H9 (cell line): ENCODE data around the gene FGF3. TPM values are rescaled to one million over a fixed set of nuclear protein-coding genes. Genes with fewer than 3 reads are reported as not detected.

ENCODE experiments used
- DNase-seq: peaks from one replicate; pipeline ENCODE4 v3.0.0-alpha.2; 2017
- H2AFZ ChIP-seq: one replicate; pipeline ENCODE4 v1.6.1; 2013; ENCODE audit warnings: mild to moderate bottlenecking, low read length, control low read depth, moderate library complexity
- H2AK5ac ChIP-seq: 2 replicates; pipeline ENCODE4 v1.6.1; 2013; ENCODE audit warnings: low read length, control low read depth, mixed read lengths; ENCODE audit not compliant: insufficient read length
- H2BK120ac ChIP-seq: one replicate; pipeline ENCODE4 v1.6.1; 2013; ENCODE audit warnings: low read depth, mild to moderate bottlenecking, low read length, control low read depth, inconsistent platforms; ENCODE audit not compliant: poor library complexity, severe bottlenecking
- H2BK12ac ChIP-seq: 2 replicates; pipeline ENCODE4 v1.6.1; 2013; ENCODE audit warnings: low read length, control low read depth, mixed read lengths, low read depth; ENCODE audit not compliant: insufficient read length
- H2BK15ac ChIP-seq: 2 replicates; pipeline ENCODE4 v1.6.1; 2013; ENCODE audit warnings: low read depth, low read length, control low read depth
- H2BK20ac ChIP-seq: one replicate; pipeline ENCODE4 v1.6.1; 2013; ENCODE audit warnings: low read depth, mild to moderate bottlenecking, low read length, control low read depth, inconsistent platforms; ENCODE audit not compliant: poor library complexity, severe bottlenecking
- H2BK5ac ChIP-seq: 2 replicates; pipeline ENCODE4 v1.6.1; 2013; ENCODE audit warnings: low read length, control low read depth, mixed read lengths; ENCODE audit not compliant: insufficient read length
- H3K14ac ChIP-seq: 2 replicates; pipeline ENCODE4 v1.6.1; 2013; ENCODE audit warnings: low read length, control low read depth; ENCODE audit not compliant: insufficient read depth
- H3K18ac ChIP-seq: 2 replicates; pipeline ENCODE4 v1.6.1; 2013; ENCODE audit warnings: low read depth, mild to moderate bottlenecking, mixed read lengths, low read length, control low read depth; ENCODE audit not compliant: insufficient read length
- H3K23ac ChIP-seq: 2 replicates; pipeline ENCODE4 v1.6.1; 2013; ENCODE audit warnings: low read length, control low read depth, mixed read lengths, low read depth; ENCODE audit not compliant: insufficient read length
- H3K23me2 ChIP-seq: 2 replicates; pipeline ENCODE4 v1.6.1; 2013; ENCODE audit warnings: low read depth, mild to moderate bottlenecking, mixed read lengths, low read length, control low read depth; ENCODE audit not compliant: insufficient read length, poor library complexity, severe bottlenecking
- H3K27ac ChIP-seq: 2 replicates; pipeline ENCODE4 v1.5.1; 2013; ENCODE audit warnings: low read length, control low read depth, mixed read lengths, low read depth; ENCODE audit not compliant: insufficient read length
- H3K27me3 ChIP-seq: 2 replicates; pipeline ENCODE4 v1.6.1; 2013; ENCODE audit warnings: low read length, control low read depth, inconsistent platforms; ENCODE audit not compliant: insufficient read depth
- H3K4ac ChIP-seq: 2 replicates; pipeline ENCODE4 v1.6.1; 2013; ENCODE audit warnings: low read depth, mild to moderate bottlenecking, control low read depth, inconsistent platforms, low read length, moderate library complexity
- H3K4me1 ChIP-seq: 2 replicates; pipeline ENCODE4 v1.6.1; 2013; ENCODE audit warnings: low read length, control low read depth, inconsistent platforms; ENCODE audit not compliant: insufficient read depth
- H3K4me2 ChIP-seq: 2 replicates; pipeline ENCODE4 v1.6.1; 2013; ENCODE audit warnings: low read length, control low read depth, mixed read lengths; ENCODE audit not compliant: insufficient read length, insufficient read depth
- H3K56ac ChIP-seq: 2 replicates; pipeline ENCODE4 v1.6.1; 2013; ENCODE audit warnings: low read depth, mild to moderate bottlenecking, mixed read lengths, low read length, control low read depth; ENCODE audit not compliant: insufficient read length
- H3K79me1 ChIP-seq: 2 replicates; pipeline ENCODE4 v1.6.1; 2013; ENCODE audit warnings: low read depth, mild to moderate bottlenecking, moderate library complexity, low read length, control low read depth, inconsistent platforms; ENCODE audit not compliant: insufficient read depth, poor library complexity, severe bottlenecking
- H3K79me2 ChIP-seq: 2 replicates; pipeline ENCODE4 v1.6.1; 2013; ENCODE audit warnings: low read length, control low read depth, inconsistent platforms; ENCODE audit not compliant: insufficient read depth
- H3K9ac ChIP-seq: 2 replicates; pipeline ENCODE4 v1.6.1; 2013; ENCODE audit warnings: low read length, control low read depth, mixed read lengths; ENCODE audit not compliant: insufficient read length; ENCODE audit errors: extremely low read depth
- H3K9me3 ChIP-seq: one replicate; pipeline ENCODE4 v1.6.1; 2013; ENCODE audit warnings: low read depth, low read length, inconsistent platforms; ENCODE audit not compliant: control insufficient read depth
- H3T11ph ChIP-seq: one replicate; pipeline ENCODE4 v1.6.1; 2013; ENCODE audit warnings: mild to moderate bottlenecking, low read length, control low read depth, inconsistent platforms
- H4K20me1 ChIP-seq: one replicate; pipeline ENCODE4 v1.6.1; 2013; ENCODE audit not compliant: control insufficient read depth, insufficient read length, insufficient read depth
- H4K5ac ChIP-seq: 2 replicates; pipeline ENCODE4 v1.6.1; 2013; ENCODE audit warnings: low read depth, mild to moderate bottlenecking, mixed read lengths, low read length, control low read depth; ENCODE audit not compliant: insufficient read length
- H4K8ac ChIP-seq: replicated peaks from 2 replicates; pipeline ENCODE4 v1.6.1; 2013; ENCODE audit warnings: low read length, control low read depth, mixed read lengths, low read depth; ENCODE audit not compliant: insufficient read length
- H4K91ac ChIP-seq: 2 replicates; pipeline ENCODE4 v1.6.1; 2013; ENCODE audit warnings: low read depth, mild to moderate bottlenecking, moderate library complexity, mixed read lengths, low read length, control low read depth; ENCODE audit not compliant: insufficient read length
- H3K27ac Mint-ChIP-seq, 3 experiments: 2 replicates in 2 of 3; 3 replicates in 1 of 3; pipeline ENCODE4 v1.8.0; 2020 to 2021; ENCODE audit warnings: mixed read lengths in 3 of 3, mild to moderate bottlenecking in 1 of 3, moderate library complexity in 1 of 3
- H3K27me3 Mint-ChIP-seq: 2 replicates; pipeline ENCODE4 v1.8.0; 2021; ENCODE audit warnings: low read depth, mild to moderate bottlenecking, moderate library complexity, mixed read lengths
- H3K36me3 Mint-ChIP-seq, 3 experiments: 2 replicates in 2 of 3; 3 replicates in 1 of 3; pipeline ENCODE4 v1.8.0; 2020 to 2021; ENCODE audit warnings: low read depth in 3 of 3, mixed read lengths in 3 of 3; ENCODE audit not compliant: insufficient read depth in 1 of 3
- H3K4me1 Mint-ChIP-seq, 2 experiments: 2 replicates each; pipeline ENCODE4 v1.8.0; 2020; ENCODE audit warnings: mixed read lengths in 2 of 2
- H3K4me3 Mint-ChIP-seq, 2 experiments: 2 replicates in 1 of 2; 3 replicates in 1 of 2; pipeline ENCODE4 v1.8.0; 2020 to 2021; ENCODE audit warnings: mild to moderate bottlenecking in 2 of 2, mixed read lengths in 2 of 2, moderate library complexity in 1 of 2
- H3K9me3 Mint-ChIP-seq, 2 experiments: 2 replicates in 1 of 2; 3 replicates in 1 of 2; pipeline ENCODE4 v1.8.0; 2020; ENCODE audit warnings: mild to moderate bottlenecking in 2 of 2, mixed read lengths in 2 of 2, moderate library complexity in 1 of 2
- CTCF ChIP-seq: fragments of 200-600 bp; sonication (generic); conservative IDR thresholded peaks from 3 replicates; pipeline ENCODE4 v1.8.0; 2021; ENCODE audit warnings: antibody characterized with exemption, mild to moderate bottlenecking
- WGBS: extraction: QIAGEN DNeasy Blood & Tissue Kit; methylation state at CpG from one replicate; pipeline ENCODE4 v1.1.7; 2013; ENCODE audit warnings: missing lambda C conversion rate, low lambda C conversion rate, mixed read lengths; ENCODE audit not compliant: insufficient read length; ENCODE audit errors: extremely low coverage; 5-methylcytosine and 5-hydroxymethylcytosine counted together
- total RNA-seq: library from RNA; stranded (reverse); gene quantifications from 2 replicates; pipeline ENCODE4 v1.2.1, GENCODE V29; 2021

The FGF3 gene
- total RNA-seq, 1 experiment from 2014 or later = not detected

- no peak overlapping the region for H3T11ph ChIP-seq
- no peaks in the 10 kb centered on the region for H3K79me2 ChIP-seq
- H2BK120ac ChIP-seq = no peak overlapping the region
- Mint-ChIP-seq H3K4me1 (peaks cover under 1 to 2% of the 10 kb centered on the region in 2 experiments; a peak in 1 of 4 replicates), H3K4me3 (no peak overlapping the region), H3K36me3 (peaks cover 0 to 5% (median 1%) of the 10 kb centered on the region in 3 experiments; a peak in 3 of 7 replicates), H3K27me3 (peaks cover 24% of the 10 kb centered on the region), H3K9me3 (peaks cover 3 to 6% of the 10 kb centered on the region in 2 experiments; a peak in 3 of 5 replicates), H3K27ac (no peak overlapping the region)
- no peak overlapping the region for H2BK12ac ChIP-seq
- no peak overlapping the region for H4K91ac ChIP-seq
- no peak overlapping the region for H2AK5ac ChIP-seq
- H3K56ac ChIP-seq = no peak overlapping the region
- H3K4ac ChIP-seq = no peak overlapping the region
- H3K18ac ChIP-seq = no peak overlapping the region
- WGBS = no CpG with 5 or more reads among the region's 2 CpGs
- no peak overlapping the region for H2BK20ac ChIP-seq
- H4K20me1 ChIP-seq = no peaks in the 10 kb centered on the region
- H3K23ac ChIP-seq = no peak overlapping the region
- no peak overlapping the region for H3K4me2 ChIP-seq
- H3K14ac ChIP-seq = no peak overlapping the region
- H2AFZ ChIP-seq = no peak overlapping the region
- no peaks in the 10 kb centered on the region for H3K79me1 ChIP-seq
- no peak for DNase-seq
- H2BK5ac ChIP-seq = no peak overlapping the region
- H3K27ac ChIP-seq = no peak overlapping the region
- H4K8ac ChIP-seq = no peak overlapping the region
- no peaks in the 10 kb centered on the region for H3K9me3 ChIP-seq
- no peak overlapping the region for H3K9ac ChIP-seq
- no peaks in the 10 kb centered on the region for H3K4me1 ChIP-seq
- peaks cover 3% of the 10 kb centered on the region for H3K23me2 ChIP-seq
- H3K27me3 ChIP-seq = no peaks in the 10 kb centered on the region; the same call in 1 of the 2 replicates
- no peak for TF ChIP-seq CTCF
- no peak overlapping the region for H4K5ac ChIP-seq
- H2BK15ac ChIP-seq = no peak overlapping the region
Observed at GRCh38 chr11:69803022-69803421, 16.2 kb downstream of the FGF3 start.
